Lower lobe of right lung (tissue), 2 donors: ENCODE data around the gene ABTB2. TPM values are rescaled to one million over a fixed set of nuclear protein-coding genes. Genes with fewer than 3 reads are reported as not detected.

Experiments
- ATAC-seq, 2 donors: fragments of 200-7000 bp; cut with Tn5 transposase; one replicate each; pipeline ENCODE4 v1.9.1; 2020 to 2022; ENCODE audit warnings: mild to moderate bottlenecking in 2 of 2, moderate library complexity in 2 of 2
- DNase-seq: peaks from one replicate; pipeline ENCODE4 v3.0.0-alpha.2; 2020
- H3K27ac ChIP-seq: fragments of 200-600 bp; one replicate; pipeline ENCODE4 v1.8.0; 2022
- H3K27me3 ChIP-seq: fragments of 200-600 bp; one replicate; pipeline ENCODE4 v1.8.0; 2022; ENCODE audit warnings: low read depth
- H3K36me3 ChIP-seq: fragments of 200-600 bp; one replicate; pipeline ENCODE4 v1.8.0; 2022; ENCODE audit warnings: mild to moderate bottlenecking
- H3K4me1 ChIP-seq: fragments of 200-600 bp; one replicate; pipeline ENCODE4 v1.8.0; 2022
- H3K4me3 ChIP-seq: fragments of 200-600 bp; one replicate; pipeline ENCODE4 v1.8.0; 2022; ENCODE audit warnings: mild to moderate bottlenecking
- H3K9me3 ChIP-seq: fragments of 200-600 bp; one replicate; pipeline ENCODE4 v1.8.0; 2022
- CTCF ChIP-seq: fragments of 200-600 bp; IDR thresholded peaks from one replicate; pipeline ENCODE4 v1.8.0; 2022; ENCODE audit warnings: antibody characterized with exemption, mild to moderate bottlenecking
- intact Hi-C: fragments of 100-400 bp; cut with DNase I; formaldehyde crosslinking; loops from one replicate; pipeline ENCODE4 v1.11.0; 2022
- total RNA-seq: library from RNA; stranded (reverse); fragmentation: NEBNext Ultra II Directional; extraction: Animal tissue kit (Norgen Biotek cat#: 25700); gene quantifications from one replicate; pipeline ENCODE4 v1.2.1, GENCODE V29; 2021
- donor health status: DM: no; HTN: yes; CAD: no; lungs with severe emphysema.

Gene ABTB2
- total RNA-seq, 1 donor from 2014 or later, result 2.7 TPM

DNA sequence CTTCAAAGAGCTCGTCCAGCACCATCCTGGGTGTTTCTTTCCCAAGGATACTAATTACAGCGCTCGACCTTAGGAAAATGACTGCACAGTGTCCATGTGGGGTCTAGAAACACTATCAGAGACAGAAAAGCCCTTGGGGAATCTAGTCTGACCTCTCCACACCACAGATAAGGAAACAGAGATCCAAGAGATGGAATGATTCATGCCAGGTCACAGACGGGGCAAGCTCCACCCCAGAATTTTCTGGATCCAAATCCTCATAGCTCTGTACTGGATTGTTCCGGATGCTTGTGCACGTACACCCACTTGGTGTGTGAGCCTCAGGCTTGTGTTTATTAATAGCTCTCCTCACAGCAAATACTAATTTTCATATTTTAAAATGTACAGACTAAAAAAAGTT is 11.3 kb downstream of the ABTB2 start:
- intact Hi-C loops, result no loop called here
- Histone ChIP-seq H3K27me3 (no peaks in the 10 kb centered on the region), H3K36me3 (no peaks in the 10 kb centered on the region), H3K4me1 (peaks cover 37% of the 10 kb centered on the region), H3K4me3 (no peak overlapping the region), H3K9me3 (no peaks in the 10 kb centered on the region), H3K27ac (no peak overlapping the region)
- TF ChIP-seq CTCF, result no peak
- ATAC-seq (peak in 1 of 2 donors; percentile 15), DNase-seq (no peak)

- Histone ChIP-seq H3K9me3 (no peaks in the 10 kb centered on the region), H3K4me1 (peaks cover 37% of the 10 kb centered on the region), H3K4me3 (no peak overlapping the region), H3K36me3 (no peaks in the 10 kb centered on the region), H3K27me3 (no peaks in the 10 kb centered on the region), H3K27ac (no peak overlapping the region)
- no peak for ATAC-seq
- TF ChIP-seq CTCF, result no peak
- DNase-seq, result no peak
- intact Hi-C loops, result no loop called here
Measured at GRCh38 chr11:34345991-34346480, 11.8 kb downstream of the ABTB2 start.

DNA sequence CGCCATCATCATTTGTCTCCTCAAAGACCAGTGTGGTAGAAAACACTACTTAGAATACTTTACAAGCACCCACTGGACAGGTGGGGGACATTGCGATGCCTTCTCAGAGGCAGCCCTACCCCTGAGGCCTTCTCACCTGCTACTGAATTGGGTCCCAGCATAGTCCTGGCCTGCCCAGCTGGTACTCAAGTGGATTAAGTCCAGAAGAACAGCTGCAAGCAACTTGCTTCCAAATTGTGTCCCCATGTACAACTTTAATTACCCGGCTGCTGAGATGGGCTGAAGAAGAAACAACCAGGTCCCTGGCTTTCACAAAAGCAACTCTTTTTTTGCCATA is 12.3 kb downstream of the ABTB2 start:
- H3K27ac ChIP-seq, result no peak overlapping the region
- DNase-seq, result no peak
- H3K36me3 ChIP-seq, result no peaks in the 10 kb centered on the region
- H3K4me3 ChIP-seq, result no peak overlapping the region
- no peaks in the 10 kb centered on the region for H3K27me3 ChIP-seq
- no peaks in the 10 kb centered on the region for H3K9me3 ChIP-seq
- TF ChIP-seq CTCF, result no peak
- H3K4me1 ChIP-seq, result peaks cover 37% of the 10 kb centered on the region
- intact Hi-C loops, result no loop called here
- ATAC-seq, result peak in 1 of 2 donors; percentile 10

GRCh38 chr11:34344768-34345539 is 12.9 kb downstream of the ABTB2 start:
- intact Hi-C loops, result no loop called here
- Histone ChIP-seq H3K36me3 (no peaks in the 10 kb centered on the region), H3K9me3 (no peaks in the 10 kb centered on the region), H3K4me3 (no peak overlapping the region), H3K27me3 (no peaks in the 10 kb centered on the region), H3K4me1 (peaks cover 37% of the 10 kb centered on the region), H3K27ac (no peak overlapping the region)
- no peak for TF ChIP-seq CTCF
- DNase-seq, result no peak
- ATAC-seq, result peak; percentile 43 to 58

- ATAC-seq, result no peak
- no peak overlapping the region for H3K4me3 ChIP-seq
- H3K27ac ChIP-seq, result no peak overlapping the region
- no peaks in the 10 kb centered on the region for H3K9me3 ChIP-seq
- no peaks in the 10 kb centered on the region for H3K27me3 ChIP-seq
- peaks cover 37% of the 10 kb centered on the region for H3K4me1 ChIP-seq
- no peak for DNase-seq
- no peak for TF ChIP-seq CTCF
- intact Hi-C loops, result no loop called here
- no peaks in the 10 kb centered on the region for H3K36me3 ChIP-seq
Measured at GRCh38 chr11:34344410-34344767, 13.4 kb downstream of the ABTB2 start.
